ENCODE results near the gene PTPMT1.

DNA sequence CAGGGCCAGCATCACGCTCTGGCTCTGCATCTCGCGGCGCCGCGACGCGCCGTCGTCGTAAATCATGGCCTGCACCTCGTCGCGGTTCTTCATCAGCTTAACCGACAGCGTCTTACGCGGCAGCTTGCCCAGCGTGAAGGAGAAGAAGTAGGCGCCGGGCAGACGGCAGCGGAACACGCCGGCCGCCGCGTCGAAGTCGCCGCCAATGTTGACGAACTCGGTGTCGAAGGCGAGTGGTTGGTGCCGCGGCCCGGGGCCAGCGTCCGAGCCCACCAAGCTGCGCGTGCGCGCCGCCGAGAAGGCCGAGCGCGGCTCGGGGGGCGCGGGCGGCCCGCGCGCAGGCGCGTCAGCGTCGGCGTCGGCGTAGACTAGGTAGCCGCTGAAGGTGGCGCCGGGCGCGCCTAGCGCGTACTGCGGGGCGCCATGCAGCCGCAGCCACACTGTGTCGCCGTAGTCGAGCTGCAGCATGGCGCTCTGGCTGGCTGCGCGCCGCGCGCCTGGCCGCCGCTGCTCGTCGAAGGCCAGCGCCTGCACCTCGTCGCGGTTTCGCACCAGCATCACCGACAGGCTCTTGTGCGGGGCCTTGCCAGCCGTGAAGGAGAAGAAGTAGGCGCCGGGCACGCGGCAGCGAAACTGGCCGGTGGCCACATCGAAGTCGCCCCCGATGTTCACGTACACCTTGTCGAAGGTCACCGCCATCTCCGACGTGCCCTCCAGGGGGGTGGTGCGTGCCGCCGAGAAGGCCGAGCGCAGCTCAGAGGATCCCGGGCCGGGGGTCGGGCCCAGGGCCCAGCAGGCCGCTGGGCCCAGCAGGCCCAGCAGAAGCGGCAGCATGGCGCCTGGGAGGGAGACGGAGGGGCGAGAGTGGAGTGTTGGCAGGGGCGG lies 24.8 kb downstream of the PTPMT1 start:
- TF ChIP-seq, protein P1, sequence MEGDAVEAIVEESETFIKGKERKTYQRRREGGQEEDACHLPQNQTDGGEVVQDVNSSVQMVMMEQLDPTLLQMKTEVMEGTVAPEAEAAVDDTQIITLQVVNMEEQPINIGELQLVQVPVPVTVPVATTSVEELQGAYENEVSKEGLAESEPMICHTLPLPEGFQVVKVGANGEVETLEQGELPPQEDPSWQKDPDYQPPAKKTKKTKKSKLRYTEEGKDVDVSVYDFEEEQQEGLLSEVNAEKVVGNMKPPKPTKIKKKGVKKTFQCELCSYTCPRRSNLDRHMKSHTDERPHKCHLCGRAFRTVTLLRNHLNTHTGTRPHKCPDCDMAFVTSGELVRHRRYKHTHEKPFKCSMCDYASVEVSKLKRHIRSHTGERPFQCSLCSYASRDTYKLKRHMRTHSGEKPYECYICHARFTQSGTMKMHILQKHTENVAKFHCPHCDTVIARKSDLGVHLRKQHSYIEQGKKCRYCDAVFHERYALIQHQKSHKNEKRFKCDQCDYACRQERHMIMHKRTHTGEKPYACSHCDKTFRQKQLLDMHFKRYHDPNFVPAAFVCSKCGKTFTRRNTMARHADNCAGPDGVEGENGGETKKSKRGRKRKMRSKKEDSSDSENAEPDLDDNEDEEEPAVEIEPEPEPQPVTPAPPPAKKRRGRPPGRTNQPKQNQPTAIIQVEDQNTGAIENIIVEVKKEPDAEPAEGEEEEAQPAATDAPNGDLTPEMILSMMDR (conservative IDR thresholded peaks at IDR 0.05; ENCODE audit: low read depth in 2 of 2) = no peak
- TF ChIP-seq POLR2AphosphoS5 (IDR thresholded peaks at IDR 0.05; ENCODE audit: low read depth) = peak; percentile 57
- TF ChIP-seq CREB1 (CRISPR knock-in tag; IDR thresholded peaks at IDR 0.05; ENCODE audit: low read depth) = peak; percentile 41
- TF ChIP-seq EZH2phosphoT487 (IDR thresholded peaks at IDR 0.05; ENCODE audit: unreplicated experiment) = no peak
- TF ChIP-seq, protein P2, sequence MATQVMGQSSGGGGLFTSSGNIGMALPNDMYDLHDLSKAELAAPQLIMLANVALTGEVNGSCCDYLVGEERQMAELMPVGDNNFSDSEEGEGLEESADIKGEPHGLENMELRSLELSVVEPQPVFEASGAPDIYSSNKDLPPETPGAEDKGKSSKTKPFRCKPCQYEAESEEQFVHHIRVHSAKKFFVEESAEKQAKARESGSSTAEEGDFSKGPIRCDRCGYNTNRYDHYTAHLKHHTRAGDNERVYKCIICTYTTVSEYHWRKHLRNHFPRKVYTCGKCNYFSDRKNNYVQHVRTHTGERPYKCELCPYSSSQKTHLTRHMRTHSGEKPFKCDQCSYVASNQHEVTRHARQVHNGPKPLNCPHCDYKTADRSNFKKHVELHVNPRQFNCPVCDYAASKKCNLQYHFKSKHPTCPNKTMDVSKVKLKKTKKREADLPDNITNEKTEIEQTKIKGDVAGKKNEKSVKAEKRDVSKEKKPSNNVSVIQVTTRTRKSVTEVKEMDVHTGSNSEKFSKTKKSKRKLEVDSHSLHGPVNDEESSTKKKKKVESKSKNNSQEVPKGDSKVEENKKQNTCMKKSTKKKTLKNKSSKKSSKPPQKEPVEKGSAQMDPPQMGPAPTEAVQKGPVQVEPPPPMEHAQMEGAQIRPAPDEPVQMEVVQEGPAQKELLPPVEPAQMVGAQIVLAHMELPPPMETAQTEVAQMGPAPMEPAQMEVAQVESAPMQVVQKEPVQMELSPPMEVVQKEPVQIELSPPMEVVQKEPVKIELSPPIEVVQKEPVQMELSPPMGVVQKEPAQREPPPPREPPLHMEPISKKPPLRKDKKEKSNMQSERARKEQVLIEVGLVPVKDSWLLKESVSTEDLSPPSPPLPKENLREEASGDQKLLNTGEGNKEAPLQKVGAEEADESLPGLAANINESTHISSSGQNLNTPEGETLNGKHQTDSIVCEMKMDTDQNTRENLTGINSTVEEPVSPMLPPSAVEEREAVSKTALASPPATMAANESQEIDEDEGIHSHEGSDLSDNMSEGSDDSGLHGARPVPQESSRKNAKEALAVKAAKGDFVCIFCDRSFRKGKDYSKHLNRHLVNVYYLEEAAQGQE (IDR thresholded peaks at IDR 0.05; ENCODE audit: unreplicated experiment) = no peak

All from GM23338 (cell line).